COR-L47 (cell line): ENCODE results near the gene AKT3.
A peak's percentile ranks its signal among the peaks of the same experiment; 100 is the strongest.

ENCODE experiments used
- DNase-seq: peaks from one replicate; lab custom pipeline; 2025; lab: John Stamatoyannopoulos, UW

AKT3 gene

GRCh38 chr1:243507001-243507671 lies 342.9 kb downstream of the AKT3 start:
- peak; percentile 14 for DNase-seq

GRCh38 chr1:243505986-243506689 lies 343.9 kb downstream of the AKT3 start:
- DNase-seq: no peak

GRCh38 chr1:243503155-243503554 lies 346.9 kb downstream of the AKT3 start:
- DNase-seq: no peak

- DNase-seq: no peak
These were observed 349.0 kb downstream of the AKT3 start for GRCh38 chr1:243501002-243501401.

GRCh38 chr1:243500512-243500911 lies 349.5 kb downstream of the AKT3 start:
- no peak for DNase-seq

GRCh38 chr1:243499711-243500110 lies 350.3 kb downstream of the AKT3 start:
- DNase-seq: no peak

GRCh38 chr1:243499248-243499647 lies 350.8 kb downstream of the AKT3 start:
- DNase-seq: no peak

- DNase-seq: no peak
These were observed 351.9 kb downstream of the AKT3 start for GRCh38 chr1:243497939-243498681.

GRCh38 chr1:243496806-243497205 lies 353.2 kb downstream of the AKT3 start:
- no peak for DNase-seq

- no peak for DNase-seq
These were observed 353.8 kb downstream of the AKT3 start for GRCh38 chr1:243496187-243496646.

- DNase-seq: no peak
These were observed 354.4 kb downstream of the AKT3 start for GRCh38 chr1:243495442-243496186.

GRCh38 chr1:243494741-243495431 lies 355.2 kb downstream of the AKT3 start:
- DNase-seq: no peak

- no peak for DNase-seq
These were observed 356.6 kb downstream of the AKT3 start for GRCh38 chr1:243493156-243494129.

- no peak for DNase-seq
These were observed 359.0 kb downstream of the AKT3 start for GRCh38 chr1:243490748-243491686.

GRCh38 chr1:243489681-243490546 lies 360.1 kb downstream of the AKT3 start:
- DNase-seq: no peak

- DNase-seq: no peak
These were observed 360.9 kb downstream of the AKT3 start for GRCh38 chr1:243489158-243489527.

- DNase-seq: no peak
These were observed 361.4 kb downstream of the AKT3 start for GRCh38 chr1:243488459-243489157.
